Measurements from ENCODE around the gene SCIN.
"Not testable (repeated sequence)": the region's sequence is repeated elsewhere in the genome, so short reads cannot be mapped to it uniquely, and the experiment has no call there.

Gene SCIN

DNA sequence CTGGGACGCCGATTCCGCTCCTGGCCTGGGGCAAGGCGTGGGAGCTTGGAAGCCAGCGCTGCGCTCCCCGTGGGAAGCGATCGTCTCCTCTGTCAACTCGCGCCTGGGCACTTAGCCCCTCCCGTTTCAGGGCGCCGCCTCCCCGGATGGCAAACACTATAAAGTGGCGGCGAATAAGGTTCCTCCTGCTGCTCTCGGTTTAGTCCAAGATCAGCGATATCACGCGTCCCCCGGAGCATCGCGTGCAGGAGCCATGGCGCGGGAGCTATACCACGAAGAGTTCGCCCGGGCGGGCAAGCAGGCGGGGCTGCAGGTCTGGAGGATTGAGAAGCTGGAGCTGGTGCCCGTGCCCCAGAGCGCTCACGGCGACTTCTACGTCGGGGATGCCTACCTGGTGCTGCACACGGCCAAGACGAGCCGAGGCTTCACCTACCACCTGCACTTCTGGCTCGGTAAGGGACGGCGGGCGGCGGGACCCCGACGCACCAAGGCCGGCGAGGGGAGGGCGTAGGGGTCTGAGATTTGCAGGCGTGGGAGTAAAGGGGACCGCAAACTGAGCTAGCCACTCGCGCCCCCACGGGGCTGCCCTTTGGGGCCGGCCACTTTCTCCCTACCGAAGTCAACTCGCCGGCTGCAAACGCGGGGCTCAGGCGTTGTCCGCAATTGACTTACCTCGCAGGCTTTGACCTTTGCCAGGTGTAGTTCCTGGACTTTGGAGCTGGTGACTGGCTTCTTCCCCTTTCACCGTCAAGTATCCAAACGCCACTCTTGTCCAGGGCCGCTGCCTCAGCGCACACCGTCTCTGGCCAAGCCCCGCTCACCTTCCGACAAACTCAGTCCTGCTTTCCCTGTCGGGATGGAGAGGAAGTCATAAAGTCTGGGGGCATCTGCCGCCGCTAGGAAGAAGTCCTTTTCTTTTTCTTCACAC is at the start of gene SCIN:
TSS of gene SCIN (plus strand) at position 187 of the 928 bp plus-strand sequence. CDS start at position 254, 67 bp downstream.
- no peak for DNase-seq

GRCh38 chr7:12524794-12525386 is 45.6 kb upstream of the SCIN start:
- no peak for DNase-seq

- DNase-seq, result not testable (repeated sequence)
These were observed 43.8 kb upstream of the SCIN start for GRCh38 chr7:12526693-12527092.

DNA sequence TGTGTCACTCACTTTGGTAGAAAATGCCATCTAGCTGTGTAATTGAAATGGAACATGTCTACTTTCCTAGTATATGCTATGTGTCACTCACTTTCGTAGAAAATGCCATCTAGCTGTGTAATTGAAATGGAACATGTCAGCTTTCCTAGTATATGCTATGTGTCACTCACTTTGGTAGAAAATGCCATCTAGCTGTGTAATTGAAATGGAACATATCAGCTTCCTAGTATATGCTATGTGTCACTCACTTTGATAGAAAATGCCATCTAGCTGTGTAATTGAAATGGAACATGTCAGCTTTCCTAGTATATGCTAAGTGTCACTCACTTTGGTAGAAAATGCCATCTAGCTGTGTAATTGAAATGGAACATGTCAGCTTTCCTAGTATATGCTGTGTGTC is 42.9 kb upstream of the SCIN start:
- not testable (repeated sequence) for DNase-seq

DNA sequence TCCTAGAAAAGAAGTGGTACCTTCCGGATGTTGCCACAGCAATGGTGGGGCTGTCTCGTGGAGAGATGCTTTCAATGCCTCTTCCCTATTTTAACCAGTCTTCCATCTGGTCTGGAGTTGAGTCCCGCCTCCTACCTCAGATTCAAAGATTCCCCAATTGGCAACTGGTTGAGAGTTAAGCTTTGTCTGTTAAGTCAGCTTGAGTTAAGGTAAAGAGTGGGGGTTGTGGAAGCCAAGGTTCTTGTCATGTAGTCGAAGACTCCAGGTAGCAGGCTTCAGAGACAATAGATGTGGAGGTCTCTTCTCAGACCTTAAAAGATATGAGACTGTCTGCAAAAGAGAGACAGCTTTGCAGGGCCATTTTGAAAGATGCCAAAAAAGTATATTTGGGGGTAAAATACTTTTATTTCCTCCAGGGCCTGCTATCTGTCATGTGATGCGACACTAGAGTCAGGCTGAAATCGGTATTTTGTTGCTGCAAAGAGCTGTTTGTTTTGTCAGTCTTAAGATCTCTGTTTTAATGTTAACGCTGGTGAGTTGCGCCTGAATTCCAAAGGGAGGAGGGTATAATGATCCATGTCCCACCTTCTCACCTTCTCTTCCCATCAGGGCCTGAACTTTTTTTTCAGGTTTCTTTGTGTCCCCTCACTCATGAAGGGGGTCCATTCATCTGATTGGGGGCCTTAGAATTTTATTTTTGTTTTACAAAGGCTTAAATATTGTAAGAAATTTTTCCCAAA is 40.4 kb upstream of the SCIN start:
- DNase-seq, result no peak

DNA sequence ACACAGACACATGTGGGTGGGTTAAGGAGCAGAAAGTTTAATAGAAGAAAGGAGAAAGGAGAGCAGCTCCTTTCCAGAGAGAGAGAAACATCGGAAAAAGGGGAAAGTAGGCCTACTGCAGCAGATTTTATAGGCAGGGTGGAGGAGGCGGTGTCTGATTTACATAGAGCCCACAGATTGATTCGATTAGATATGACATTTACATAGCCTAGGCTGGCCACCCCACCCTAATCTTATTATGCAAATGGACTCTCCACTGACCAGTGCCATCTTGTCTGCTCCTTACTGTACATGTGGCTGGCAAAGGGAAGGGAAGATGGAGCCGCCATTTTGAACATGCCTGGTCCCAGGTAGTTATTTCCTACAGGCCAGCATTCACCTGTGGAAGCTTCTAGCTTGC is 38.7 kb upstream of the SCIN start:
- no peak for DNase-seq

DNA sequence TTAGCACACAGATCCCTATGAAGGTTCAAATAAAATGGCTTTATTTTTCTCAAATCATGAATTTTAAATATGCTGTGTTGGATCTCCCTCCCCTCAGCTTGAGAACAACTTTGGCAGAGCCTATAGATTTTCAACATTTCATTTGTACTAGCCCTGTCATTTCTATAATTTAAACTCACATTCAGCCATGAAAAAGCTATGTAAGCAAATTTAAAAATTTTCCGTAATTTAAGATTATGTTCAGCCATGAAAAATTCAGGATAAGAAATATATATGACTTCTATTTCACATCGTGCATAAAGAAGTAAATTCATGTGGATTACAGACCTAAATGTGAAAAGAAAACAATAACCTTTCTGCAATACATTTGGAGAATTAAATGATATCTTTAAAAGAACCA is 36.5 kb upstream of the SCIN start:
- DNase-seq, result no peak

- no peak for DNase-seq
These were observed 30.8 kb upstream of the SCIN start for GRCh38 chr7:12539681-12540080.

- no peak for DNase-seq
These were observed 29.7 kb upstream of the SCIN start for GRCh38 chr7:12540850-12541249.

DNA sequence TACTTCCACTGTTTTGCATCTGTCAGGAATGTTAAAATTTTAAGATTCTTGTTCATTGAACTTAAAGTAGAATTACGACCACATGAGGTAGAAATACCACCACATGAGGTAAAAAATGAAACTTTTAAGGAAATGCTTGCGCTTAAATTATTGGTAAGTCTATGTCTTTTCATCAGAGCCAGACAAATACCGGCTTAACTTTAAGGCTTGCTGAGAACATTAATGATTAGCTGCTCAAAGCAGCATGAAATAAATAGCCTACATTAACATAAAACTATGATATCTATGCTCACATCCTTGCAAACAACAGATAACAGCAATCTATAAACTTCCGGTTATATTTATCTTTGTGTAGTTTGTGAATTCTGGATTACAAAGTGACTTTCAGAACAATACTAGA is 26.9 kb upstream of the SCIN start:
- DNase-seq, result no peak

DNA sequence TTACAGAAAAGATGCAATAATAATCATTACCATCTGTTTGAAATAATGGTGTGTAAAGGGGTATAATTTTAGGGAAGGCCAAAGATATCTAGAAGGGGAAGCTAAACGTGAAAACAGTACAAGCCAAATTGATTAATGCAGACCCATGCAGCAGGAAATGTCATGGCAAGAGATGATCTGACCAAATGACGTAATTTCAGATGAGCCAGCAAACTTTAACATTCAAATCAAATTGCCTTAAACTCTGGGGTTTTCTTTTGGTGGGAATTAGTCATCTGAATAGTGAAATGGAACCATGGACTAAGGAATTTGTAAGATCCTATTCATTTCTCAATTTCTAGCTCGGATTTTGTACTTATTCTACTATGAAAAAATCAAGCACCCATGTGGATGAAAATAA is 21.4 kb upstream of the SCIN start:
- no peak for DNase-seq

DNA sequence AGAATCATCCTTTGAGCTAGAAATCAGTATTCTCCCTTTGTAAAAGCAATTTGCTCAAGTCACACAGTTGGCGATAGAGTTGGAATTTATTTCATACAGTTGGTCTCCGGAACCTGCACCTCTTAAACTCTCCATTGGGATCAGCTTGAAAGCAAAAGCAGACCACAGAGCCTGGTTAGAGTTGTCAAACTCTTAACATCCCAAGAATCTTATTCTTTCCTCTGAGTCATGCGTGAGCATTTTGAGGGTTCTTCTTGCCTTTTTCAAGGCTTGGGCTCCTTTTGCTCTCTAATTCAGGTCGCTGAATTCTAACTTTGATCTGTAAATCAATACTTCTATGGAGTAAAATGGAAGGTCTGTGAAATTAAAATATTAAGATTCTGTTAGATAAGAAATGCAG is 19.6 kb upstream of the SCIN start:
- no peak for DNase-seq

GRCh38 chr7:12552876-12553275 is 17.6 kb upstream of the SCIN start:
- DNase-seq, result no peak

GRCh38 chr7:12553416-12553815 is 17.1 kb upstream of the SCIN start:
- DNase-seq, result no peak

DNA sequence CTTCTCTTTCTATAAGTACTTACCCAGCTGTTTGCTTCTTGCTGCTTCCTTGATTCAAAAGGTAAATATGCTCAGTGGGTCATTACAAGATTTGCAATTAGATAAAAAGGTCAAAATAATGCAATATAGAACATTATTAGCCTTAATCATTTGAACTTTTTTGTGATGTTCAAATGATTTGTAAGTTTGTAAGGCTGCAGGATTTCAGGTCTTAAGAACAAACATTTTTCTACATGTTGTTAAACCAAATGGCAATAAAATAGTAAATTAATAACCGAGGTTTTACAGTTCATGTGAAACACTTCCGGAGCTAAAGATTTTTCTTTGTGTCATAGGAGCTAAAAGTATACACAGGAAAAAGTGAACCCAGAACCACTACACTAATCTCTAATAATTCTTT is 16.2 kb upstream of the SCIN start:
- DNase-seq, result no peak

GRCh38 chr7:12554872-12555271 is 15.6 kb upstream of the SCIN start:
- no peak for DNase-seq

GRCh38 chr7:12555695-12556094 is 14.8 kb upstream of the SCIN start:
- not testable (repeated sequence) for DNase-seq

DNA sequence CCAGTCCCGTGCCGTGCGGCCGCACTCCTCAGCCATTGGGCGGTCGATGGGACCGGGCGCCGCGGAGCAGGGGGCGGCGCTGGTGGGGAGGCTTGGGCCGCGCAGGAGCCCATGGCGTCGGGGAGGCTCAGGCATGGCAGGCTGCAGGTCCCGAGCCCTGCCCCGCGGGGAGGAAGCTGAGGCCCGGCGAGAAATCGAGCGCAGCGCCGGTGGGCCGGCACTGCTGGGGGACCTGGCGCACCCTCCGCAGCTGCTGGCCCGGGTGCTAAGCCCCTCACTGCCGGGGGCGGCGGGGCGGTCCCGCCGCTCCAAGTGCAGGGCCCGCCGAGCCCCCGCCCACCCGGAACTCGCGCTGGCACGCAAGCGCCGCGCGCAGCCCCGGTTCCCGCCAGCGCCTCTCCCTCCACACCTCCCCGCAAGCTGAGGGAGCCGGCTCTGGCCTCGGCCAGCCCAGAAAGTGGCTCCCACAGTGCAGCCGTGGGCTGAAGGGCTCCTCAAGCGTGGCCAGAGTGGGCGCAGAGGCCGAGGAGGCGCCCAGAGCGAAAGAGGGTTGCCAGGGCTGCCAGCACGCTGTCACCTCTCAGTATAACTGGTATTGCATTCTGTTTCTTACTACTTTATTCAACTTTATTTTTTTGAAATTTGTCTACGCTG is 14.3 kb upstream of the SCIN start:
- DNase-seq, result not testable (repeated sequence)

- no peak for DNase-seq
These were observed 13.2 kb upstream of the SCIN start for GRCh38 chr7:12557282-12557681.

DNA sequence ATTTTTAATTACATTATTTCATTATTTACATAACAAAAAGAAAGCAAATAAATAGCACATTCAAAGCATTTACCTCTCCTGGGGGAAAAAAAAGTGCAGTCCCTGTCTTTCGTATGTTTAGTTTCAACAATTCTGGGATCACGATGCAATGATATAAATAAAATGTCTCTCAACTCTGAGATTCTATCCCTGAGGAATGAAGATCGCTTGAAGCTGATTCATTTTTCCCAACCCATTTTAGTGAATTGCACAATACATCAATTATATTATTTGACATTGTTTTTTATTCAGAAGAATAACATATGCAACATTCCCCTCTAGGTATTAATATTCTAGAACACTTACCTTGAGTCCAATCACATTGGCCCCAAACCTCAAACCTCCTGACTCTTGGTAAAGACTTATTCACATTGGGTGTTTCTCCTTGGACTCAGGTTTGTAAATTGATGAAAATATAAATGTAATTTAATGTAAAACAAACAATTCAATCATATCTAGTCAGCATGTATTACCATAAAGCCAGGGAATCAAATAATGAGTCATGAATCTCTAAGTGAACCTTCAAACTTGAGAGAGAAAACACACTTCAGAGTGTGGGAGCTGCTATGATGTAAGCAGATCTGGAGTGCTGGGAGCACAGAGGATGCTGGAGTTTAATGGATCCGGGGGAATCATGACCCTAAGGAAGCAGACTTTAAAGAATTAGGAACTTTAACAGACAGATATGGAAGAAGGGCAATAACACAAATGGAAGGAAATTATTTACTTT is 5.3 kb upstream of the SCIN start:
- DNase-seq, result no peak

DNA sequence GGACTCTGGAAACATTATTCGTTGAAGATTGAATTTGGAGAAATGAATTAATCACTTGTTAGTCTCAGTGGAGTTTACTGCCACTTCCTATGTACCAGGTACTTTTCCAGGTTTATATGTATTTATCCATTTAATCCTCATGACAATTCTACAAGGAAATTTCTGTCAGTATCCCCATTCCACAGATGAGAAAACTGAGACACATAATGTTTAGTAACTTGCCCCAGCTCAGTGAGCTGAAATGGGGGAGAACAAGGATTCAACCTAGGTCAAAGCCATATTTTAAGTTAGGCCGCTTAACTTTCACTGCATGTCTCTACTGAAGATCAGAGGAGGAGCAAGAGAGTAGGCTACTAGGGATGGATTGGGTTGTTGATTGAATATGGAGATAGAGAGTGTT is 4.6 kb upstream of the SCIN start:
- no peak for DNase-seq

DNA sequence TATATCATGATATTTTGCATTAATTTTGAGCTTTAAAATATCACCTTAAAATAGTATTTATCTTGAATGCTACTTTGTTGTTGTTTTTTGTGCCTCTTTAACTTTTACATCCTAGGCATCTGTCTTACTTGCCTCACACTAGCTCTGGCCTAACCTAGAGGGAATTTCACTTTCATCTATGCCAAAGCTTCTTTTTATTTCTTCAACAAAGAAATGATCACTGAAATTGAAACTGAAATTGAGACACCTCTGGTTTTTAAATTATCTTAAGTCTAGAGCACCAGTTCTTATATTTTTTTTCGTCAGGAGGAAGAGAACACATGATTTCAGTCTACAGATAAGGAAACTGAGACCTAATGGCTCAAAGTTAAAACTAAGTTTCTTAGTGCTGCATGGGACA is 3.5 kb upstream of the SCIN start:
- DNase-seq, result no peak
